Measurements from ENCODE around the gene ABHD4.
A peak's percentile ranks its signal among the peaks of the same experiment; 100 is the strongest.
"Not testable (repeated sequence)": the region's sequence is repeated elsewhere in the genome, so short reads cannot be mapped to it uniquely, and the experiment has no call there.

ABHD4 gene

DNA sequence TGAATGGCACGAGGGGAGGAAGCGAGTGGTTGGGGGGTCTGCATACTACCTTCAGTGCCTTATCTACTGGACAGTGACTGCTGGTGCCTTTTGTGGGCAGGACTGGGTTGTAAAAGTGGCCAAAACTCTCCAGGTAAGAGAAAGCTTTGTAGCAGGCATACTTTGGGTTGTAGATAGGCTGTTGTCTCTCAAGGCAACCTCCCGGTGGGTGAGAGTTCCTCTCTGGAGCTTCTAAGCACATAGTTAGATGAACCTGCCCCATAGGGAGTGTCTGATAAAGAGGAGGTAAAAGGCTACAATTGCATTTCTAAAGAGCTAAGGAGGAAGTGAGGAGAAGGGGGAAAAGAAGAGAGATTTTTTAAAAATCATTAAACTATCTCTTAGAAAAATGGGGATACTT lies 4.9 kb upstream of the ABHD4 start:
- DNase-seq, result no peak

DNA sequence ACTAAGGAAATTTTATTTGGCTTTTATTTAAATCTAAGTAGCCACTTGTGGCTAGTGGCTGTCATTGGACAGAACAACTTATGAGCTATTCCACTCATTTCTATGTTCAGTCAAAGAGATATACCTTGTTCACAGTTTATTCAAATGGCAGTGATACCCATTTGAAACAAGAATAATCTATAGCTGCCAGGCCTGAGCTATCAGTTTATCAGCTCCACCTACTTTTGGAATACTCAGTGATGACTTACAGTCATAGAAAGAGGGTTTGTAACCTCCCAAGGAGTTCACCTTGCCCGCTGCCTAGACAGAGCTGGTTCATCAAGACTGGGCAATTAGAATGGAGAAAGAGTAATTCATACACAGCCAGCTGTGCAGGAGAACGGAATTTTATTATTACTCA lies 4.5 kb upstream of the ABHD4 start:
- no peak for DNase-seq

DNA sequence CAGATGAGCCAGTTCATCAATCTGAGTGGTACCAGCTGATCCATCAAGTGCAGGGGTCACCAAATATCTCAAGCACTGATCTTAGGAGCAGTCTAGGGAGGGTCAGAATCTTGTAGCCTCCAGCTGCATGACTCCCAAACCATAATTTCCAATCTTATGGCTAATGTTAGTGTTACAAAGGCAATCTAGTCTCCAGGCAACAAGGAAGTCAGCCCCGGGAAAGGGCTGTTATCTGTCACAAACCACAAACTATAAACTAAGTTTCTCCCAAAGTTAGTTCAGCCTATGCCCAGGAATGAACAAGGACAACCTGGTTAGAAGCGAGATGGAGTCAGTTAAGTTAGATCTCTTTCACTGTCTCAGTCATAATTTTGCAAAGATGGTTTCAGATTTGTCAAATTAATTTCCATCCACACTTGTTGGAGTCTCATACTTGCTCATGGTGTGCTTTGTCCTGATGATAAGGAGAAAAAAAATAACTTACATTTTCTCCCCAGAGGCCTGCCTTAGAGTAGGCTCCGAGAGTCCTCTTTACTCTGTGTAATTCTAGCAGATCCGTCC lies 3.9 kb upstream of the ABHD4 start:
- no peak for DNase-seq

DNA sequence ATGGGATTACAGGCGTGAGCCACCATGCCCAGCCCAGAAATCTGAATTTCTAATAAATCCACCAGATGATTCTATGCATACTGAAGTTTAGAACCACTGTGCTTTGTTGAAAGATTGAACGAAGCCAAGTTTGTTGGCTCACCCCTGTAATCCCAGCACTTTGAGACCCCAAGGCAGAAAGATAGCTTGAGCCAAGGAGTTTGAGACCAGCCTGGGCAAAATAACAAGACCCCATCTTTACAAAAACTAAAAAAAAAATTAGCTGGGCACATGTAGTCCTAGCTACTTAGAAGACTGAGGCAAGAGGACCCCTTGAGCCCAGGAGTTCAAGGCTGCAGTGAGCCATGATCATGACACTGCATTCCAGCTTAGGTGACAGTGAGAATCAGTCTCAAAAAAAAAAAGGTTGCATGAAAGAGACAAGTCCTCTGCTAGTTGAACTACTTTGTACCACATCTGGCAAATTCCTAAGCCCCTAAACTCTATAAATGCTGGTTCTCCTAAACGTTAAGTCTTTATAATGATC lies 1.7 kb upstream of the ABHD4 start:
- DNase-seq, result no peak

DNA sequence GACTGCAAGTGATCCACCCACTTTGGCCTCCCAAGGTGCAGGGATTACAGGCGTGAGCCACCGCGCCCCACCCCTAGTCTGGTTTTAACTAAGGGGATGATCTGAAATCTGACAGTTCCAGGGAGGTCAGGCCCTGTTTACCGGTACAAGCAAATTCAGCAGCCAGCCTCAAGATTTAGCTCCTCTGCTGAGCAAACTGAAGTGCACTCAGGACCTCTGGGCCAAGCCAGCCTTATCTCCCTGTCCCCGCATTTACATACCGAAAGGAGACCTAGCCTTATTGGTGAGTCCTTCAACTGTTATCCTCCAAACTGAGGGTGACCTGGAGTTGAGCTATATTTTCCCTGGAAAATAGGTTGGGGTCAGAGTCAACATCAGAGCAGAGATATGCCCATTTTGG lies 835 bp upstream of the ABHD4 start:
- no peak for DNase-seq

DNA sequence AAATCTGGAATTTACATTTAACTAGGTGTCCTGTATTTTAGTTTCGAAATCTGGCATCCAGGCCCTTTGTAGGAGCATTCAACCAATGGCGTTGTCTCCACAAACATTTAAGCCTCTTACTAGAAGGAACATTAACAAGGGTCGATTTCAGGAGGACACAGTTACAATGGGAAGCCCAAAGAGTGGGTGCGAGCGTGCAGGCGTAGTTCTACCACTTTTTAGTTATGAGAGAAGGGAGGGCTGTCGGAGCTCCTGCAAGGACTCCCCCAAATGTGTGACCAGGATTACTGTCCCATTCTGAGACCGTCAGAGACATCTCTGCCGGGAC lies 365 bp upstream of the ABHD4 start:
- no peak for DNase-seq

DNA sequence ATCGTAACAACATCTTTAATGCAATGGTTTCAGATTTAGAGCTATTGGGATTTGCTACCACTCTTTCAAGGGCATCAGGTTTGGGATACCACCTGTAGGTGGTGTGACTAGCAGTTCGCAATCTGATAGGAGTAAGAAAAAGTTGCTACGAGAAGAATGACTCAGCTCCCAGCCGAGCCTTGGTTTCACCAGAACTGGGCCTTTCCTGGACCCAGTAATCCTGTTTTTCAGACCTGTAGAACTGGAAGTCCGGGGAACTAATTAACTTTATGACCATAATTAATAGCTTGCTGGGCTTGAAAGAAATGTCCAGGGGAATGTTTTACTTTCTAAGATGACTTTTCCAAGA lies 770 bp downstream of the ABHD4 start:
- peak in 1 of 2 donors; percentile 40 for DNase-seq

DNA sequence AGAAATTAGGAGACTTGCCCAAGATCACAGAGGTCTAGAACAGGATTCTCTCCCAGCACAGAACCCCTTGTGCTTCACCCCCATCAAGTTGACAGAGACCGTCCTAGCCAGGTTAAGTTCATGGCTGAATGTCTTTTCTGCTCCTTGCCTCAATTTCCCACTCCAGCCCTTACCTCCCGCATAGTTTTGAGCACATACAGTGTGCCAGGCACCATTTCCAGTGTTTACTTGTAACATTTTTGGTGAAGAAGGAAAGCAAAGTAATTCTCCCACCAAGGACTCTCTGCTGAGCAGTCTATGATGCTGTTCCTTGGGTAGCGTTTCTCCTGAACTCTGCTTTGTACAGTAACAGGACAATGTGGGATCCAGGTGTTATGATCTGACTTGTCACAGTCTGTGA lies 1.2 kb downstream of the ABHD4 start:
- no peak for DNase-seq

DNA sequence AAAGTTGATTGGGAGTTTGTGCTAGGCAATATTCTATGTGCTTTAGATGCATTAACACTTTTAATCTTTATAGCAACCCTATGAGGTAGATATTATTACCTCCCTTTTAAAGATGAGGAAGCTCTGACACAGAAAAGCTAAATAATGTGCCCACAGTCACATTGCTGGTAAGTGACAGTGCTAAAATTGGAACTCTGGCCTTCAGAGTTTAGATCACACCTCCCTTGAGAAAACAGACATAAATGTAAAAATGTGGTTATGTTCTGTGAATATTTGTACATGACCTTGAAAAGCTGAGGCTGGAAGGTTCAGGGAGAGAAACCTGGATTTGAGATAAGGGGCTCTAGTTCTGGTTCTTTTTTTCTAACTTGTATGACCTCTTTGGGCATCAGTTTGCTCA lies 1.9 kb downstream of the ABHD4 start:
- DNase-seq, result no peak

DNA sequence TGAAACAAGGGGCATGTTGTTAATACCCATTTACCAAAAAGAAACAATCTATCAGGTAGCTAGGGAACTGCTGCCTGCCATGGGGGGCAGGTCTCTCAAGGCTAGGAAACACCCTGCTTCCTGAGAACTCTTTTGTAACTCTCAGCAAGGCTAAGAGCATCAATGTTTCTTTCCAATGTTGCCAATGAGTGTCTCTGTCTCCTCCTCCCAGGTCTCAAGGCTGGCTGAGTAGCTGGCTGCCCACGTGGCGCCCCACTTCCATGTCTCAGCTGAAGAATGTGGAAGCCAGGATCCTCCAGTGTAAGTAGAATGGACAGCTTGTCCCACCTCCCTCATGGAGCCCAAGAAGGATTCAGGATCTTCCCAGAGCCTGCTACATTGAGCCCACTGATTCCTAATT lies 3.4 kb downstream of the ABHD4 start:
- DNase-seq, result no peak

DNA sequence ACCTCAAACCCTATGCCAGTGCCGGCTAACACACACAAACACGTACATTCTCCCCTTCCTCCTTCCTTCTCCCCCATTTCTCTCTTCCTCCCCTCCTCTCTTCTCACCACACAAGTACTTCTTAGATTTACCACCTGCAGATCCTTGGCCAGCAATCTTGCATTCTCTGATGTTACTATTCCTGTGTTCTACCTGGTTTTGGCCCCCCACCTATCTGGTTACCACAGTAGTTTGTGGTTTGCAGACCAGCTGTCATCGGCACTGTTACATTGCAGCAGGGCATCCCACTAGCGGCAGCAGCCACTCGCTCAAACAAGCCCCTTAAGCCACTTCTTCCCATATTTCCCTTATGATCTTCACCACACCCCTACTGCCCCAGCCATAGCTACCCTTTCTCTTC lies 3.9 kb downstream of the ABHD4 start:
- no peak for DNase-seq

DNA sequence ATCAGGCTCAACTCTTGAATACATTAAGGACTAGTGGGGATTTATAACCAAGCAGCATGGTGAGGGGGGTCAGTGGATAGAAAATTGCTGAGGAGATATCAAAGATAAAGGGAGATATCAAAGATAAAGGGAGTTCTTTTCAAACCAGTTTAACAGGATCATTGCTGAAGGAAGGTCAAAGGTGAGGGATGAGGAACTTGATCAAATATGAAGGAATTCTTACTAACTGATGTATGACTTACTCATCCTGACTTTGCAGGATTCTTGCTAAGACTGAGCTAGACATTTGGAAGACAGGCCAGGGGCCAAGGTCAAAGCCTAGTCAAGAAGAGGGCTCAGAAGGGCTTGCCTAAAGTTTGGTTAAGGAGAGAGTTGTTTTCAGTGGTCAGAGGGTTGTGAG lies 4.8 kb downstream of the ABHD4 start:
- no peak for DNase-seq

DNA sequence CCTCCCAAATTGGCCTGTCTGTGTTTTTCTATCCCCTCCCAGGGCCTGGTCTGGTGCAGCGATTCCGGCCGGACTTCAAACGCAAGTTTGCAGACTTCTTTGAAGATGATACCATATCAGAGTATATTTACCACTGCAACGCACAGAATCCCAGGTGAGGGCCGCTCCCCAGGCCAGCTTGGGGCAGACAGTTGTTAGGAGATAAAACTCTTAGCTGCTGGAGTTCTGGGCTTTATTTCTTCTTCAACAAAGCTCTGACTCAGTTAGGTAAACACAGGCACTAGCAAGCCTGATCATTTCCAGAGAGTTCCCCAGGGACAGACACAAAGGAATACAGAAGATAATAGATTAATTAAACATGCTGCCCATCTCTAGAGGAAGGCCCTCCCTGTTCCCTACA lies 8.3 kb downstream of the ABHD4 start:
- DNase-seq, result no peak

DNA sequence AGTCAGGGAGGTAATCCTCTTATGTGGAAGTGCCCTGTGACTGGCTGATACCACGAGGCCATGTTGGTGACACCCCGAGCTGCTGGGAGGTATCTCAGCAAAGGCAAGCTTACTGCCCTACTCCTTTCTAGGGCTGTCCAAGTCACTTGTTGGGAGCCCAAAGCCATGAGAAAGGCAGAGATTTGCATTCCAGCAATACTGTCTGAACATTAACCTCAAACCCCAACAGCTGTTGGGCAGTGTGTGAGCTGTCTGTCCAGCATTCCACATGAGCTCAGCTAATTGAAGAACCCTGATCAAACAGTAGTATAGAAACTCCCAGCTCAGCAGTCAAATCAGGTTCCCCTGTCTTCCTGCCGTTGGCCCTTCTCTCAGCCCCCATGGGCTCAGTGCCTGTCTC lies 9.2 kb downstream of the ABHD4 start:
- DNase-seq, result no peak

DNA sequence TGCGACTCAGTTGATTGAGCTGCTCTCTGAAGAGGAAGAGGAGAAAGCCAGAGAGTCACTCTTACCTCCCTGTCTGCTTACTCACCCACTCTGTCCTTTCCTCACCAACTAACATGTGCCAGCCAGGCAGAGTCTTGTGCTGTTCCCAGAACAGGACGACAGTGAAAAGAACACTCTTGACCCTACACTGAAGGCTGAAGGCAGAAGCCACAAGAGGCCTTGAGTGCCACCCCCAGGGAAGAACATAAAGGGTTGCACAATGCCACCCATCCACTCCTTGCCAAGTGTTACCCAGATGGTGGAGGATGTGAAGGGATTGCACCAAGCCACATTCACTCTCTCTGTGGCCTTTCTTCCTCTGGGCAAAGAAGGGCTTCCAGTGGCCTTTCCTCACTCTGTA lies 12.8 kb downstream of the ABHD4 start:
- DNase-seq, result no peak

DNA sequence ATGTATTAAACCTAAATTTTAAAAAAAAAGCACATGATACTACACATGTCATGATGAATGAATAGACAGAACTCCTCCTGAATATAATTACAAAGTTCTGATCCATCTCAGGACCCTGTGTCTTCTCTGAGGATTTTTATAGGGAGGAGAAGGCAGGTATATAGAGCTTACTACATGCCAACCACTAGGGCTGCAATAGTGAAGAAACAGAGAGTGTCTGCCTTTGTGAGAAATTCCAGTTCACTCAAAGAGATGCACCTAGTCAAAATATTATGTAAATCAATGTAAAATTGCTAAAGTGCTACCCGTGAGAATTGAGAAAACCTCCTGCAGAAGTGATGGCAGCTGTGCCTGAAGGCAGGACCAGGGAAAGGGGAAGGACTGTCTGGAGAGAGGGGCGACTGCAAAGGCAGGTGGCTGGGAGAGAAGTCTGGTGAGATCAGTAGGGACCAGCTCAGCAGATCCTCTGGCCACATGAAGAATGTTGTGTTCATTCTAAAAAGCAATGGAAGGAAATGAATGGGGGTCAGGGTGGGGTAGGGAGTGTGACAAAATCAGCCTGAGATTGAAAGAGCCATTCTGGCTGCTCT lies 15.1 kb downstream of the ABHD4 start:
- no peak for DNase-seq

DNA sequence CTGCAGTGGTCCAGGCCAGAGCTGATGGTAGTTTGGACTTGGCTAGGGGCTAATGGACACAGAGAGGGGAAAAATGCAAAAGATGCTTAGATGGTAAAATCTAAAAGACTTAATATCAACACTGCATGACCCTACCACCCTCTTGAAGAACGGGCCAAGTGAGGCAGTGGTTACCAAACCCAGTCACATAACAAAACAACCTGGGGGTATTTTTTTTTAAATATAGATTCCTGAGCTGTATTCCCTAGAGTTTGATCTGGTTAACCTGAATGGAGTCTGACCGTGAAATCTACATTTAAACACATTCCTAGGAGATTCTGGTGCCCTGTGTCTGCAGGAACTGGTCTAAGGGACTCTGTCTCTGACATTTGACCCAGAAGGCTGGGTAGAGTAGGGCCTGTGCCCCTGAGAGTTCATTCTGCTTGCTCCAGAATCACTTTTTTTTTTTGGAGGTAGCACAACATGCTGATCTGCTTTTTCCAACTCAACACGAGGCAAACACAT lies 15.7 kb downstream of the ABHD4 start:
- DNase-seq, result no peak

DNA sequence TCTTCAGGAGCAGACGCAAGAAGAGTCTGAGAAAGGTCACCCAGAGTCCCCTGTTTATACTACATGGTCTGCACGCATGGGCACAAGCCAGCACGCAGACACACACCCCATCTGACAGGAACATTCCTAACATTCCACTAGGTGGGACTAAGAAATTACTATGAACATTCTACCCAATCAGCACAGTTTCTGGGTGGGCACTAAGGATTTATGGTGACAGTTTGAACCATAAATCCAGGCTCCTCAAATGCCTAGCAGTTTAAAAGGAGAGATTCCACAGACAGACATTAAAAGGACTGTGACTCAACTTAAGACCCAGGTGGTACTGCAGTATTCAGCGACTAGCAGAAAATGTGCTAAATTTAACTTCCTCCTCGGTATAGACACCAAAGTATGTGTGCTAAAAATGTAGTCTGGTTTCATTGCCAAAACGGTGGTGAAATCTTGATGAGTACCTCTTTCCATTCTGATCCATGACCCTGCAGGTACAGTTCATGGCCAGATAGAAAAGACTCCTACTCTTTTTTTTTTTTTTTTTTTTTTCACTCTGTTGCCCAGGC lies 16.2 kb downstream of the ABHD4 start:
- DNase-seq, result no peak

DNA sequence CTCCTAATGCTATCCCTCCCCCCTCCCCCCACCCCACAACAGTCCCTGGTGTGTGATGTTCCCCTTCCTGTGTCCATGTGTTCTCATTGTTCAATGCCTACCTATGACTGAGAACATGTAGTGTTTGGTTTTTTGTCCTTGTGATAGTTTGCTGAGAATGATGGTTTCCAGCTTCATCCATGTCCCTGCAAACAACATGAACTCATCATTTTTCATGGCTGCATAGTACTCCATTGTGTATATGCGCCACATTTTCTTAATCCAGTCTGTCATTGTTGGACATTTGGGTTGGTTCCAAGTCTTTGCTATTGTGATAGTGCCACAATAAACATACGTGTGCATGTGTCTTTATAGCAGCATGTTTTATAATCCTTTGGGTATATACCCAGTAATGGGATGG lies 17.7 kb downstream of the ABHD4 start:
- not testable (repeated sequence) for DNase-seq

DNA sequence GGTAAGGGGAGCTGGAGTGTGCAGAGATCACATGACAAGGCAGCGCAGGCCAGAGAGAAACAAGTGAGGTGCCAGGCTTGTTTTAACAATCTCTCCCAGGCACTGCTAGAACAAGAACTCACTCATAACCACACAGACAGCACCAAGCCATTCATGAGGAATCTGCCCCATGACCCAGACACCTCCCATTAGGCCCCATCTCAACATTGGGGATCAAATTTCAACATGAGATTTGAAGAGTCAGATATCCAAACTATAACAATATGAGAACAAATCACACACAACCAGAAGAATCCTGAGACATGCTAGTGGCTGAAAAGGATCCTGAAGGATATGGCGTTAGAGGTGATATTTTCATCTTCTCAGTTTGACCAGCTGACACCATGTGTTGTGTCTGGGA lies 24.2 kb downstream of the ABHD4 start:
- no peak for DNase-seq

DNA sequence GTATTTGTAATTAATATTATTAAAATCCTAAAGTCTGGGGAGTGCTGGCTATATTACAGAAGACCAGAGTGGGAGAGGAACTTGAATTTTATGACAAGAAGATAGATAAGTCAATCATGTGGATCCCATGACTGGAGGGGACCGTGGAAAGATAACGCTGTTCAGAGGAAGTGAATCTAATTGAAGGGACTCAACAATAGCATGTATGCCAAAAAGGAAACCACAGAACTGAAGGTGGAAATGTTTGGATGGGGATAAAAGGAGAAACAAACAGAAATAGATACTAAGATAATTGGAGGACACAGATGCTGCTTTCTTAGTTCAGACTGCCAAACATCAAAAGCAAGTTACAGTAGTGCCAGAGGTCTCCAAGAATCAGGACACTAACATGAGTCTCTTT lies 24.9 kb downstream of the ABHD4 start:
- no peak for DNase-seq

DNA sequence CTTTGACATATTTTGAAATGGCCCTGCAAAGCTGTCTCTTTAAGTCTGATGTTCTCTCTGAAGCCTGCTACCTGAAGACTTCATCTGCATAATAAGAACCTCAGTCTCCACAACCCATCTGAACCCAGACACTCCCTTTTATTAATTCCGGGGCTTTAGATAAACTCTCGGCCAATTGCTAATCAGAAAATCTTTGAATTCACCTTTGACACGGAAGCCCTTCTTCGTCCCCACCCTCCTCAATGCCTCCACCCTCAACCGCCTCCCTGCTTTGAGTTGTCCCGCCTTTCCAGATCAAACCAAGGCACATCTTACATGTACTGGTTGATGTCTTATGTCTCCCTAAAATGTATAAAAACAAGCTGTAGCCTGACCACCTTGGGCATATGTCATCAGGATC lies 28.5 kb downstream of the ABHD4 start:
- DNase-seq, result no peak

DNA sequence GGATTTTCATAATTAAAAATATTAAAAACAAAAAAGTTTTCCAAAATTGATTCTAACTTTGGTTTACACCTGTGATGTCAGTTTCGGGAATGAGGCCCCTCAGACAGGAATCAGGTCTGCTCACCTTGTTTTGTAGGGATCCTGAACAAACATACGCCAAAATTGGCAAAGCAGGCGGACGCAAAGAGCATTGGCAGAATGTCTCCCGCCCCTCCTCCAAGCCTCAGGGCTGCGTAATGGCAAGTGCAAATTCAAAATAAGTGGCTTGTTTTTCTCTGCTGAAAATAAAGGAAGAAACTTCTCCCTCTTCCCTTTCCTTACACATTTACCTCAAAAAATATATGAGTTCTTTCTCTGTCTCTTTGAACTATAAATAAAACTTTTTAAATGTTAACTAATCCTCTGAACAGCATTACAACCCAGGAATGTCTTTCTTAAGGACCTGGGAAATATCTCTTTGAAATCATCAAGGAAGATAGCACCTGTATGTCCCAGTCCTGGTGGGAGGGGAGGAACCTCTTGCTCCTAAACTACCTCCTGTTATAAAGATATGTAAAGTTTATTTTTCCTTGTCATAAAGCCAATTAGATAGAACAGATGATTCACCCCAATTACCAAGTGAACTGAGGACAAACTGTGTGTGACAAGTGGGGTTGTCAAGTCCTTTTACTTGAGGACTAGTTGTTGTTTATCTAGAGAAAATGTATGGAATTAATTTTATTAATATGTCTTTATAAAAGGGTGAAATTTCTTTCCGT lies 29.6 kb downstream of the ABHD4 start:
- DNase-seq, result no peak

DNA sequence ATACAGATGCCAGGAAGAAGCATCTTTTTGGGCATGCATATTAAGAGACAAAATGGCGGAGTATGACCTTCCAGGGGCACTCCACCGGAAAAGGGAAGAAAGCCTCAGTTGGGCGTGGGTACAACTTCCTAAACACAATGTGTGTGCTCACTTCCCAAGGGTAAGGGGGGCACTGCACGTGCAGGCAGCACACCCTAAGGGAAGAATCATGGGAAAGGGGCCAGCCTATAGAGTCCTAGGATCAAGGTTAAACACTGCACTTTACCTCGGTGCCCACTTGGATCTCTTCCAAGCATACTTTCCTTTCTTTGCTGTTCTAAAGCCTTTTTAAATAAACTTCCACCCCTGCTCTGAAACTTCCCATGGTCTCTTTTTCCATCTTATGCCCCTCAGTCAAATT lies 31.3 kb downstream of the ABHD4 start:
- no peak for DNase-seq
